Caco-2 (cell line): Measurements from ENCODE around the gene PFDN6. TPM values are rescaled to one million over a fixed set of nuclear protein-coding genes. Genes with fewer than 3 reads are reported as not detected.

Experiments used
- Bru-seq: library from RNA; stranded (reverse); fragments of 400-500 nt; gene quantifications from one replicate; lab custom pipeline; 2021; lab: Mats Ljungman, UMichigan
- BruChase-seq, 2 experiments: library from RNA; stranded (reverse); fragments of 400-500 nt; gene quantifications; one replicate each; lab custom pipeline; 2021; lab: Mats Ljungman, UMichigan
- BruUV-seq: library from RNA; stranded (reverse); fragments of 400-500 nt; replicated peaks from 2 replicates; lab custom pipeline; 2021; lab: Mats Ljungman, UMichigan
- CTCF ChIA-PET: fragments of 300-600 bp; sonication (Branson Sonifier 250); formaldehyde crosslinking; loops from one replicate; lab custom pipeline; 2022; ENCODE audit warnings: antibody characterized with exemption; lab: Charles Lee
- POLR2A ChIA-PET: fragments of 300-600 bp; sonication (Branson Sonifier 250); formaldehyde crosslinking; loops from one replicate; lab custom pipeline; 2022; ENCODE audit warnings: antibody characterized with exemption; lab: Charles Lee
- DNase-seq, 2 experiments: peaks; one replicate each; pipeline versions ENCODE4 v3.0.0 to v3.0.0-alpha.2; 2020 to 2022
- H3K27me3 ChIP-seq: replicated peaks from 2 replicates; pipeline ENCODE4 v1.6.0; 2011; ENCODE audit warnings: low read length; ENCODE audit not compliant: control insufficient read depth, insufficient read depth
- H3K36me3 ChIP-seq: 2 replicates; pipeline ENCODE4 v1.5.1; 2011; ENCODE audit warnings: low read length; ENCODE audit not compliant: control insufficient read depth, insufficient read depth
- H3K4me1 ChIP-seq: fragments of 250-450 bp; sonication (Bioruptor Pico); 2 replicates; pipeline ENCODE4 v1.5.1; 2020; ENCODE audit warnings: mild to moderate bottlenecking
- H3K4me3 ChIP-seq: 2 replicates; pipeline ENCODE4 v1.5.1; 2011; ENCODE audit warnings: low read depth, mild to moderate bottlenecking, control low read depth, low read length
- H3K9me3 ChIP-seq: fragments of 250-450 bp; sonication (Bioruptor Pico); 2 replicates; pipeline ENCODE4 v1.5.1; 2020; ENCODE audit warnings: mild to moderate bottlenecking, moderate library complexity
- H3K27ac Mint-ChIP-seq: one replicate; pipeline ENCODE4 v1.8.0; 2022; ENCODE audit warnings: mixed read lengths; ENCODE audit not compliant: unreplicated experiment
- H3K27me3 Mint-ChIP-seq: one replicate; pipeline ENCODE4 v1.8.0; 2022; ENCODE audit warnings: mixed read lengths; ENCODE audit not compliant: insufficient read depth, unreplicated experiment
- H3K36me3 Mint-ChIP-seq: one replicate; pipeline ENCODE4 v1.8.0; 2022; ENCODE audit warnings: mild to moderate bottlenecking, mixed read lengths; ENCODE audit not compliant: insufficient read depth, unreplicated experiment
- H3K4me1 Mint-ChIP-seq: one replicate; pipeline ENCODE4 v1.8.0; 2022; ENCODE audit warnings: low read depth, mixed read lengths; ENCODE audit not compliant: unreplicated experiment
- H3K4me3 Mint-ChIP-seq: one replicate; pipeline ENCODE4 v1.8.0; 2022; ENCODE audit warnings: mild to moderate bottlenecking, moderate library complexity, mixed read lengths; ENCODE audit not compliant: unreplicated experiment
- H3K9me3 Mint-ChIP-seq: one replicate; pipeline ENCODE4 v1.8.0; 2022; ENCODE audit warnings: mixed read lengths; ENCODE audit not compliant: unreplicated experiment
- CTCF ChIP-seq, 2 experiments: fragments of 200-600 bp in 1 of 2; IDR thresholded peaks; 1 replicate in 1 of 2; 2 replicates in 1 of 2; pipeline versions ENCODE4 v1.5.1 to v1.8.0; 2011 to 2022; ENCODE audit warnings: antibody characterized with exemption in 1 of 2, control low read depth in 1 of 2, inconsistent platforms in 1 of 2, low read depth in 1 of 2, low read length in 1 of 2, mild to moderate bottlenecking in 1 of 2, moderate library complexity in 1 of 2; ENCODE audit not compliant: insufficient read depth in 1 of 2, severe bottlenecking in 1 of 2, unreplicated experiment in 1 of 2
- intact Hi-C: fragments of 100-400 bp; cut with micrococcal nuclease; formaldehyde crosslinking; loops from one replicate; pipeline ENCODE4 v1.10.0; 2022; ENCODE audit not compliant: unreplicated experiment
- long read RNA-seq: library from polyadenylated mRNA; stranded (forward); transcript quantifications from one replicate; pipeline ENCODE4 v2.0.0, GENCODE V29; 2022
- total RNA-seq: library from RNA; stranded (reverse); gene quantifications from 2 replicates; pipeline ENCODE4 v1.2.3, GENCODE V29; 2022

The PFDN6 gene
- total RNA-seq (65.9 and 81.8 TPM in 2 replicates), Bru-seq, nascent RNA (percentile 71 among the genes with signal in this experiment), BruChase-seq, experiment 1, labeled RNA remaining after a 2-hour chase (percentile 68 among the genes with signal in this experiment), BruChase-seq, experiment 2, labeled RNA remaining after a 6-hour chase (percentile 71 among the genes with signal in this experiment)
- long read RNA-seq, partial matches to known transcripts, result 1 of 7 reads
- long read RNA-seq, other reads (novel, unspliced or antisense), result 1 of 7 reads

- no TSS peak for BruUV-seq
- H3K36me3 Mint-ChIP-seq, result peaks cover 70% of the 10 kb centered on the region
- Histone ChIP-seq H3K36me3 (0 out of 2 replicates have a peak, but pooled peaks cover 2% of the 10 kb centered on the region), H3K4me1 (peaks cover 7% of the 10 kb centered on the region; the same call in 1 of the 2 replicates), H3K4me3 (peak within 1 kb of the TSS; percentile 65), H3K27me3 (no peaks in the 10 kb centered on the region), H3K9me3 (no peaks in the 10 kb centered on the region)
- CTCF ChIA-PET, result interaction anchor here (0.5 to 2.2 kb wide), 8 partner anchors 10 to 1487 kb away, joined by 3 to 9 read pairs (median 4); partner anchors contain the start of genes B3GALT4, CUTA and RGL2
- no peak for TF ChIP-seq CTCF (IDR thresholded peaks at IDR 0.05; ENCODE audit: insufficient read depth in 1 of 2, low read depth in 1 of 2, low read length in 1 of 2, severe bottlenecking in 1 of 2, unreplicated experiment in 1 of 2)
- H3K9me3 Mint-ChIP-seq, result no peaks in the 10 kb centered on the region
- H3K27me3 Mint-ChIP-seq, result no peaks in the 10 kb centered on the region
- intact Hi-C loops, result loop anchor here (1.0 kb wide), 1 partner anchor 8 kb away; no protein-coding TSS in a partner anchor
- peak; percentile 79 to 83 for DNase-seq
- POLR2A ChIA-PET, result interaction anchor here (0.5 to 2.5 kb wide), 10 partner anchors 9 to 1460 kb away, joined by 3 to 22 read pairs (median 9); partner anchors contain the start of genes B3GALT4, HSD17B8, RGL2 and RPS18
- H3K4me1 Mint-ChIP-seq, result peaks cover 13% of the 10 kb centered on the region
- peak within 1 kb of the TSS; percentile 87 for H3K4me3 Mint-ChIP-seq
- H3K27ac Mint-ChIP-seq, result peak within 1 kb of the TSS; percentile 94
Measured at GRCh38 chr6:33288921-33289783, at the start of gene PFDN6, which contains the start of gene WDR46. Gene PFDN6, plus strand, starts transcription at chr6:33289601. Its CDS starts 256 bp downstream, at chr6:33289857. Gene WDR46, minus strand, starts transcription at chr6:33289239. Its CDS starts 69 bp downstream, at chr6:33289170.

- no peaks in the 10 kb centered on the region for H3K4me1 ChIP-seq
- no peaks in the 10 kb centered on the region for H3K9me3 Mint-ChIP-seq
- no peak for DNase-seq
- H3K4me3 ChIP-seq, result no peak overlapping the region
- no peaks in the 10 kb centered on the region for H3K36me3 Mint-ChIP-seq
- H3K27me3 ChIP-seq, result no peaks in the 10 kb centered on the region
- BruUV-seq, result no TSS peak
- no peaks in the 10 kb centered on the region for H3K9me3 ChIP-seq
- ChIA-PET CTCF (no interaction called here), POLR2A (no interaction called here)
- H3K4me3 Mint-ChIP-seq, result no peak overlapping the region
- TF ChIP-seq CTCF (IDR thresholded peaks at IDR 0.05; ENCODE audit: insufficient read depth in 1 of 2, low read depth in 1 of 2, low read length in 1 of 2, severe bottlenecking in 1 of 2, unreplicated experiment in 1 of 2), result no peak
- peaks cover 12% of the 10 kb centered on the region for H3K27me3 Mint-ChIP-seq
- no peaks in the 10 kb centered on the region for H3K4me1 Mint-ChIP-seq
- no peaks in the 10 kb centered on the region; the same call in 1 of the 2 replicates for H3K36me3 ChIP-seq
- no peak overlapping the region for H3K27ac Mint-ChIP-seq
- intact Hi-C loops, result no loop called here
Measured at GRCh38 chr6:33241968-33242367, 47.4 kb upstream of the PFDN6 start.

GRCh38 chr6:33243476-33243875 lies 45.9 kb upstream of the PFDN6 start:
- ChIA-PET POLR2A (no interaction called here), CTCF (no interaction called here)
- no TSS peak for BruUV-seq
- no peak overlapping the region for H3K4me3 ChIP-seq
- Mint-ChIP-seq H3K9me3 (no peaks in the 10 kb centered on the region), H3K27me3 (peaks cover 12% of the 10 kb centered on the region), H3K36me3 (peaks cover 1% of the 10 kb centered on the region), H3K4me3 (no peak overlapping the region), H3K4me1 (no peaks in the 10 kb centered on the region), H3K27ac (no peak overlapping the region)
- H3K36me3 ChIP-seq, result no peaks in the 10 kb centered on the region; the same call in 1 of the 2 replicates
- H3K9me3 ChIP-seq, result no peaks in the 10 kb centered on the region
- intact Hi-C loops, result no loop called here
- TF ChIP-seq CTCF (IDR thresholded peaks at IDR 0.05; ENCODE audit: insufficient read depth in 1 of 2, low read depth in 1 of 2, low read length in 1 of 2, severe bottlenecking in 1 of 2, unreplicated experiment in 1 of 2), result no peak
- no peaks in the 10 kb centered on the region for H3K4me1 ChIP-seq
- DNase-seq, result no peak
- H3K27me3 ChIP-seq, result no peaks in the 10 kb centered on the region
